ENCODE measurements around the gene DACT2.

DACT2 gene

GRCh38 chr6:168326294-168327261 is 7.0 kb upstream of the DACT2 start:
- H3K4me3 ChIP-seq (ENCODE audit: low read length): no peak overlapping the region
- TF ChIP-seq CTCF (conservative IDR thresholded peaks at IDR 0.05; ENCODE audit: low read length): no peak
- DNase-seq (ENCODE audit: low read depth): no peak

- H3K4me3 ChIP-seq (ENCODE audit: low read length): no peak overlapping the region
- no peak for DNase-seq (ENCODE audit: low read depth)
- no peak for TF ChIP-seq CTCF (conservative IDR thresholded peaks at IDR 0.05; ENCODE audit: low read length)
Observed at GRCh38 chr6:168322966-168323365, 3.4 kb upstream of the DACT2 start.

- H3K4me3 ChIP-seq (ENCODE audit: low read length): no peak overlapping the region
- no peak for TF ChIP-seq CTCF (conservative IDR thresholded peaks at IDR 0.05; ENCODE audit: low read length)
- DNase-seq (ENCODE audit: low read depth): no peak
Observed at GRCh38 chr6:168320634-168321033, 1.1 kb upstream of the DACT2 start.

GRCh38 chr6:168318579-168319278 is 848 bp downstream of the DACT2 start:
- TF ChIP-seq CTCF (conservative IDR thresholded peaks at IDR 0.05; ENCODE audit: low read length): no peak
- no peak overlapping the region for H3K4me3 ChIP-seq (ENCODE audit: low read length)
- DNase-seq (ENCODE audit: low read depth): no peak

GRCh38 chr6:168318090-168318489 is 1.5 kb downstream of the DACT2 start:
- DNase-seq (ENCODE audit: low read depth): no peak
- H3K4me3 ChIP-seq (ENCODE audit: low read length): no peak overlapping the region
- no peak for TF ChIP-seq CTCF (conservative IDR thresholded peaks at IDR 0.05; ENCODE audit: low read length)

GRCh38 chr6:168315596-168315995 is 4.0 kb downstream of the DACT2 start:
- TF ChIP-seq CTCF (conservative IDR thresholded peaks at IDR 0.05; ENCODE audit: low read length): no peak
- DNase-seq (ENCODE audit: low read depth): no peak

More at GRCh38 chr6:168315596-168315995, 4.0 kb downstream of the DACT2 start:
- no peak overlapping the region for H3K4me3 ChIP-seq (ENCODE audit: low read length)
